Sigmoid colon (tissue), 7 donors: ENCODE measurements around the gene BHMT. TPM values are rescaled to one million over a fixed set of nuclear protein-coding genes. Genes with fewer than 3 reads are reported as not detected.

ENCODE experiments used
- DNase-seq: peaks from one replicate; pipeline ENCODE4 v3.0.0-alpha.2; 2019
- H3K27ac ChIP-seq, 4 donors: fragments of 200-600 bp; sonication (generic); one replicate each; pipeline ENCODE4 v1.5.1; 2016 to 2019; ENCODE audit warnings: mild to moderate bottlenecking in 1 of 4
- H3K27me3 ChIP-seq, 3 donors: fragments of 200-600 bp; sonication (generic); one replicate each; pipeline ENCODE4 v1.5.1; 2019; ENCODE audit warnings: mild to moderate bottlenecking in 1 of 3
- H3K36me3 ChIP-seq, 4 donors: fragments of 200-600 bp; sonication (generic); one replicate each; pipeline ENCODE4 v1.5.1; 2016 to 2019
- H3K4me1 ChIP-seq, 4 donors: fragments of 200-600 bp; sonication (generic); one replicate each; pipeline ENCODE4 v1.5.1; 2017 to 2019
- H3K4me3 ChIP-seq, 4 donors: fragments of 200-600 bp; sonication (generic); one replicate each; pipeline ENCODE4 v1.5.1; 2017 to 2019; ENCODE audit warnings: mild to moderate bottlenecking in 2 of 4, moderate library complexity in 1 of 4
- H3K9me3 ChIP-seq, 4 donors: fragments of 200-600 bp in 3 of 4; sonication (generic) in 3 of 4; one replicate each; pipeline versions ENCODE4 v1.5.1 to v1.6.1; 2013 to 2019
- EP300 ChIP-seq, 4 donors: sonication (generic); formaldehyde crosslinking; IDR thresholded peaks; one replicate each; pipeline ENCODE4 v1.6.1; 2017; ENCODE audit warnings: antibody characterized with exemption in 4 of 4
- POLR2A ChIP-seq, 2 donors: fragments of 450-650 bp; IDR thresholded peaks; one replicate each; pipeline ENCODE4 v1.6.1; 2016; ENCODE audit warnings: antibody characterized with exemption in 2 of 2, mild to moderate bottlenecking in 2 of 2, moderate library complexity in 2 of 2
- POLR2AphosphoS5 ChIP-seq, 4 donors: sonication (generic); formaldehyde crosslinking; IDR thresholded peaks; one replicate each; pipeline ENCODE4 v1.6.1; 2017; ENCODE audit warnings: antibody characterized with exemption in 4 of 4
- whole genome bisulfite sequencing, 2 donors: extraction: QIAGEN DNeasy Blood & Tissue Kit; methylation state at CpG; one replicate each; pipeline ENCODE4 v1.1.7; 2013; 5-methylcytosine and 5-hydroxymethylcytosine counted together
- intact Hi-C: fragments of 100-400 bp; cut with DNase I; formaldehyde crosslinking; loops from one replicate; pipeline ENCODE4 v1.15.1; 2023
- polyA plus RNA-seq, 3 donors: library from polyadenylated mRNA; stranded (reverse); fragments of 200-250 nt; gene quantifications; one replicate each; pipeline ENCODE4 v1.2.3, GENCODE V29; 2013
- total RNA-seq, 4 donors: library from RNA; depleted of rRNA; stranded (reverse); fragments of >200 nt; gene quantifications; one replicate each; pipeline ENCODE4 v1.1.0, GENCODE V29; 2016
- TF ChIP-seq, protein P1 (sequence below), 4 experiments: fragments of 450-650 bp in 3 of 4; fragments of 200-600 bp in 1 of 4; IDR thresholded peaks; one replicate each; pipeline ENCODE4 v1.5.1; 2016 to 2019; ENCODE audit warnings: antibody characterized with exemption in 4 of 4, mild to moderate bottlenecking in 3 of 4, moderate library complexity in 2 of 4
- donor health status: healthy with polysubstance abuse.
- donor health status: Bipolar disorder and iron deficiency.
- donor health status: healthy.

Gene BHMT
- total and polyA plus RNA-seq, 7 donors, result 0.04 to 6.6 (median 0.36) TPM; not detected in 2

DNA sequence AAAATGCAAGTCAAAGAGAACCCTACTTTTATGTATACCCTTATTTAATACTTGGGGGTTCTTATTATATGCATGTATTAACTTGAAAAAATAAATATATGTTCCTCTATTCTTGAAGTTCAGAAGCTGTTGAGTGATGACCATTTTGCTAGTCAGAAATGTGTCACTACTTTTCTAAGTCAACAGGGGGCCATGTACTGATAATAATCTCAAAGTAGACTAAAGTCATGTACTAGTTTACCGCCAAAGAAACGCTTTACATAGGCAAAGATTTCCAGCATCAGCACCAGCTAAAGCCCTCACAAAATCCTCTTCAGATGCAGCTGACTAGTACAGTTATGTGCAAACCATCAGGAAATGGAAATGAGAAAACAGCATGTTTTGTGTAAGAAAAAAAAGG lies 5.7 kb upstream of the BHMT start:
- no peak overlapping the region for H3K4me3 ChIP-seq
- peaks cover 0 to 21% (median 9%) of the 10 kb centered on the region in 4 donors for H3K4me1 ChIP-seq
- intact Hi-C loops, result no loop called here
- H3K27me3 ChIP-seq, result no peaks in the 10 kb centered on the region
- no peak overlapping the region for H3K27ac ChIP-seq
- no peak for DNase-seq
- H3K9me3 ChIP-seq, result no peaks in the 10 kb centered on the region
- WGBS, 2 donors, result 95 to 99% methylated on average over 2 of the region's 2 CpGs
- H3K36me3 ChIP-seq, result no peaks in the 10 kb centered on the region
- TF ChIP-seq POLR2AphosphoS5 (IDR thresholded peaks at IDR 0.05) (no peak), EP300 (IDR thresholded peaks at IDR 0.05) (no peak), POLR2A (IDR thresholded peaks at IDR 0.05) (no peak)
- TF ChIP-seq, protein P1, sequence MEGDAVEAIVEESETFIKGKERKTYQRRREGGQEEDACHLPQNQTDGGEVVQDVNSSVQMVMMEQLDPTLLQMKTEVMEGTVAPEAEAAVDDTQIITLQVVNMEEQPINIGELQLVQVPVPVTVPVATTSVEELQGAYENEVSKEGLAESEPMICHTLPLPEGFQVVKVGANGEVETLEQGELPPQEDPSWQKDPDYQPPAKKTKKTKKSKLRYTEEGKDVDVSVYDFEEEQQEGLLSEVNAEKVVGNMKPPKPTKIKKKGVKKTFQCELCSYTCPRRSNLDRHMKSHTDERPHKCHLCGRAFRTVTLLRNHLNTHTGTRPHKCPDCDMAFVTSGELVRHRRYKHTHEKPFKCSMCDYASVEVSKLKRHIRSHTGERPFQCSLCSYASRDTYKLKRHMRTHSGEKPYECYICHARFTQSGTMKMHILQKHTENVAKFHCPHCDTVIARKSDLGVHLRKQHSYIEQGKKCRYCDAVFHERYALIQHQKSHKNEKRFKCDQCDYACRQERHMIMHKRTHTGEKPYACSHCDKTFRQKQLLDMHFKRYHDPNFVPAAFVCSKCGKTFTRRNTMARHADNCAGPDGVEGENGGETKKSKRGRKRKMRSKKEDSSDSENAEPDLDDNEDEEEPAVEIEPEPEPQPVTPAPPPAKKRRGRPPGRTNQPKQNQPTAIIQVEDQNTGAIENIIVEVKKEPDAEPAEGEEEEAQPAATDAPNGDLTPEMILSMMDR (IDR thresholded peaks at IDR 0.05), result no peak

DNA sequence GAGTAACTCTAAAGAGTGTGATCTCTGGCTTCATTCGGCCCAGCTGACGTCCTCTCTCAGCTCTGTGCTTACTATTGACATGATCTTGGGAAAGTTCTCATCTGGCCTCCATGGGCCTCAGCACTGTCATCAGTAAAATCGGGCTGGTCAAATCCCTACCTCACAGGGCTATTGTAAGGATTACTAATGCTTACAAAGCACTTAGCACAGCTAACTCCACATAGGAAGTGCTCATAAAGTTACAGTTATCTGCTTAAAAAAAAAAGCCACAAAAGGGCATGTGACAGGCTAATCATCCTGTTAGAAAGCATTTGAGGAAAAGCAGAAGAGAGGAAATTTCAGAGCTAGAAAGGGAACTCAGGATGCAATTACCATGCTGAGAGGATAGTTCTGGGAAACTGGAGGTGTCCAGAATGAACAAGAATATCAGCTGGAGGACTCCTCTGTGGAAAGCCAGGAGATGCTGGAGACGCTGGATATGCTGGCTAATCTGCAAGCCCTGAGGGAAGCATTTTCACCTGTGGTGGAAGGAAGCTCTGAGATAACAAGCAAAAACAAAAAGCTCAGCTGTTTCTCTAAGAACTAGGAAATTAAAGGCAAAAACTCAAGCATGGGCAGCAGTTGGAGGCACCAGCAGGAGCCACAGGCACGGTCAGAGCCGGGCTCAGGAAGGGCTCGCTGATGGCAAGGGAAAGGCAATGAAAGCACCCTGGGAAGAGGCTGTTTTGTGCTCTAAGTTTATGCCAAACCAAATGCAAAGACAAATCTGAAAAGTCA lies 4.4 kb upstream of the BHMT start:
- Histone ChIP-seq H3K27me3 (peaks cover 8 to 11% (median 9%) of the 10 kb centered on the region in 3 donors), H3K9me3 (no peaks in the 10 kb centered on the region), H3K4me3 (no peak overlapping the region), H3K36me3 (no peaks in the 10 kb centered on the region), H3K27ac (peak overlapping the region in 1 of 4 donors; percentile 22), H3K4me1 (peaks cover 0 to 27% (median 10%) of the 10 kb centered on the region in 4 donors)
- 58 to 83% methylated on average over 7 of the region's 7 CpGs for WGBS, 2 donors
- intact Hi-C loops, result no loop called here
- DNase-seq, result no peak
- no peak for TF ChIP-seq EP300 (IDR thresholded peaks at IDR 0.05)

DNA sequence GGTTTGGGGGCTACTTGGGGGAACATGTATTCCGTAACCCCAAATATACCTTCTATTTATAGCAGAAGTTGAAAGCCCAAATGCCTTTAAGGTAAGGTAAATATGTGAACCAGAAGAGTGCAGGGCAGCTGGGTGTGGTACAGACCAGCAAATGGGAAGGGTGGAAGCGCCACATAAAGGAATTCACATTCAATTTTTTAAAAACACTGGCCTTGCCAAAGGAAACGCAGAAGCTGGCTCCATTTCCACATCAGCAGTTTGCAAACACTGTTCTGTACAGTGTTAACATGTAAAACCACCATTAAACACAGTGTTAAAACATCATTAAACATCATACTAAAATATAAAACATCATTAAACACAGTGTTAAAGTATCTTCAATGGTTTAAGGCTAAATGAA lies 3.5 kb upstream of the BHMT start:
- Histone ChIP-seq H3K9me3 (no peaks in the 10 kb centered on the region), H3K36me3 (no peaks in the 10 kb centered on the region), H3K4me1 (peaks cover 0 to 28% (median 12%) of the 10 kb centered on the region in 4 donors), H3K27me3 (peaks cover 8 to 20% (median 12%) of the 10 kb centered on the region in 3 donors), H3K27ac (peak overlapping the region in 2 of 4 donors; percentile 52 to 63), H3K4me3 (no peak overlapping the region)
- DNase-seq, result no peak
- intact Hi-C loops, result no loop called here
- WGBS, 2 donors, result 57 to 65% methylated on average over 3 of the region's 3 CpGs
- TF ChIP-seq, protein P1 (IDR thresholded peaks at IDR 0.05), result no peak
- TF ChIP-seq POLR2A (IDR thresholded peaks at IDR 0.05) (no peak), POLR2AphosphoS5 (IDR thresholded peaks at IDR 0.05) (no peak)

DNA sequence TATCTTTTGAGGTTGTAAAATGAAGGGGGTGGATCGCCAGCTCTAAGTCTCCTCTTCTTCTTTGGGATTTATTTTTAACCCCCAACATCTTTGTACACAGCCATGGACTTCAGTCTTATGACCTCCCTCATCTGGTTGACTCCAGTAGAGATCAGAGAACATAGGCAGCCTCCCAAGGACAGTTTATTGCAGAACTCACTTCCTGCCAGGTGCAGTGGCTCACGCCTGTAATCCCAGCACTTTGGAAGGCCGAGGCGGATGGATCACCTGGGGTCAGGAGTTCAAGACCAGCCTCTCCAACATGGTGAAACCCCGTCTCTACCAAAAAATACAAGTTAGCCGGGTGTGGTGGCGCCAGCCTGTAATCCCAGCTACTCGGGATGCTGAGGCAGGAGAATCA lies 2.8 kb upstream of the BHMT start:
- no peaks in the 10 kb centered on the region for H3K9me3 ChIP-seq
- peaks cover 8 to 26% (median 12%) of the 10 kb centered on the region in 3 donors for H3K27me3 ChIP-seq
- peak overlapping the region in 2 of 4 donors; percentile 52 to 63 for H3K27ac ChIP-seq
- no peaks in the 10 kb centered on the region for H3K36me3 ChIP-seq
- H3K4me1 ChIP-seq, result peaks cover 0 to 28% (median 12%) of the 10 kb centered on the region in 4 donors
- WGBS, 2 donors, result 50 to 76% methylated on average over 8 of the region's 8 CpGs
- no peak for DNase-seq
- intact Hi-C loops, result no loop called here
- no peak overlapping the region for H3K4me3 ChIP-seq
- no peak for TF ChIP-seq POLR2A (IDR thresholded peaks at IDR 0.05)
- TF ChIP-seq EP300 (IDR thresholded peaks at IDR 0.05), result no peak
- no peak for TF ChIP-seq POLR2AphosphoS5 (IDR thresholded peaks at IDR 0.05)
- TF ChIP-seq, protein P1 (IDR thresholded peaks at IDR 0.05), result no peak

DNA sequence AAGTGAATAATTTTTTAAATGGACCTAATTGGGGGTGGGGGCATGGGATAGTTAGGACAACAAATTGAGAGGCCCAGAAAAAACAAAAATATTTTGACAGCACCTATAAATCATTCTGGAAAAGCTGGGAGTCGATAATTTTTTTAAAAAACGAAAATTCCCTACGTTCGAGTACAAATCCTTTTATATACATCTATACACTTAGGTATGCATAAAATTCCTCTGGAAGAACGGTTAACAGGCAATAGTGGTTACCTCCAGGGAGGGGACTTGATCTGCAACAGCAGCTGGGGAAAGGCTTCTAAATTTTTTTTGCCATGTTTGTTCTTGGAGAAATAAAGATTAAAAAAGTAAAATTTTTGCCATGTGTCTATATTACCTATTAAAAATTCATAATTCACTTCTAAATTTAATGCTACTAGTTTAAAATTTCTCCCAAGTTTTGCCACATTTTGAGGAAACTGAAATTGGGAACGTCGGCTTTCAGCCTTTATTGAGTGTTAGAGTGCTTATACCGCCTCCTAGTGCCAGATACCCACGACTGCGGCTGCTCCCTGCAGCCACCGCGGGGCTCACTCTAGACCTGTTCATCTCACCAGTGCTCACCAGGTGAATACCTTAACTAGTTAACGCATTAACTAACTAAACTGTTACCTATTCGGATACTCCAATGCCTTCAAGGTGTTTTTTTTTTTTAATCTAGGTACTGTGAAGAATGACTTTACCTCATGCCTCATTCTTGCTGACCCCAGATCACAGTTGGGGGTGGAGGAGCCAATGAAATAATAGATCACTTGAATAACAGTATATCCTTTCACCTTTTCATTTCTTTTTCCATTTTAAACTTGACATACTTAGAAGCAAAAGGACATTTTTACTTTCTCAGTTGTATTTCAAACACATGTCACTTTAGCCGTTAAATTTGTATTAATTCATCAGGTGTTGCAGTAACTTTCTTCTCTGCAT lies 1.8 kb upstream of the BHMT start:
- DNase-seq, result no peak
- 46% methylated on average over 15 of the region's 15 CpGs for WGBS, 2 donors
- H3K36me3 ChIP-seq, result no peaks in the 10 kb centered on the region
- H3K27ac ChIP-seq, result no peak overlapping the region
- intact Hi-C loops, result no loop called here
- TF ChIP-seq EP300 (IDR thresholded peaks at IDR 0.05) (no peak), POLR2A (IDR thresholded peaks at IDR 0.05) (no peak), POLR2AphosphoS5 (IDR thresholded peaks at IDR 0.05) (no peak)
- TF ChIP-seq, protein P1 (IDR thresholded peaks at IDR 0.05), result no peak
- peaks cover 0 to 28% (median 12%) of the 10 kb centered on the region in 4 donors for H3K4me1 ChIP-seq
- H3K27me3 ChIP-seq, result peaks cover 8 to 33% (median 12%) of the 10 kb centered on the region in 3 donors
- H3K9me3 ChIP-seq, result no peaks in the 10 kb centered on the region
- no peak overlapping the region for H3K4me3 ChIP-seq
